Measurements from ENCODE around the gene AMH.

The AMH gene

DNA sequence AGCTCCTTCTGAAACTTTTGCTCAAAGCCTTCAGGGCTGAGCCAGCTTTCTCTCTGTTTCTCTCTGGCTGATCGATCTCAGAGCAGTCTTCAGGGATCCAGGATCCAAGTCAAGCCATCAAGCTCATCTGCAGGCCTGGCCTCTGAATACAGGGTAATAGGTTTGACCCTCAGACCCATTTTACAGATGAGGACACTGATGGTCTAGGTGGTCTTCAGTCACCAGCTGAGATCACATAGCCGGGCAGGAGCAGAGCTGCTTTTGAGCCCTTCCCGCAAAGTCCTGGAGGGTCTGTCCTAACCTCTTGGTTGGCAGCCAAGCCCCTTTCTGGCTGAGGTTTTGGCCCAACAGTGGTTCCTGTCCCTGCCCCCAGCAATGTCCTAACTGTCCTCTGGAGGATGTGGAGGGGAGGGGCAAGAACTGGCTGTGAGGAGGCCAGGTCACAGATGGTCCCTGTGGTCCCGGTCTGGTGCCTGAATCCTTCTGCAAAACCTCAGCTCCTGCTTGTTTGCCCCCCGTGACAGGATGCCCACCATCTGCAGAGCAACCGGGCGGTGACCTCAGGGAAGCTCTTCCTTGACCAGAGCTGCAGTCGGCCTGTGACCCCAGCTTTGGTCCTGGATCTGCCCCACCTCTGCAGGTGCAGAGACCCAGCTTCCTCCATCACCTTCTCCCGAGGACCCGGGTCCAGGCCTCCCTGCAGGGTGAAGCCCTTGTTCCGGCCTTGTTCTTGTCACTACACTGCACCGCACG is 38.6 kb downstream of the AMH start:
- no peak for DNase-seq (ENCODE audit: low read depth in 2 of 2)

DNA sequence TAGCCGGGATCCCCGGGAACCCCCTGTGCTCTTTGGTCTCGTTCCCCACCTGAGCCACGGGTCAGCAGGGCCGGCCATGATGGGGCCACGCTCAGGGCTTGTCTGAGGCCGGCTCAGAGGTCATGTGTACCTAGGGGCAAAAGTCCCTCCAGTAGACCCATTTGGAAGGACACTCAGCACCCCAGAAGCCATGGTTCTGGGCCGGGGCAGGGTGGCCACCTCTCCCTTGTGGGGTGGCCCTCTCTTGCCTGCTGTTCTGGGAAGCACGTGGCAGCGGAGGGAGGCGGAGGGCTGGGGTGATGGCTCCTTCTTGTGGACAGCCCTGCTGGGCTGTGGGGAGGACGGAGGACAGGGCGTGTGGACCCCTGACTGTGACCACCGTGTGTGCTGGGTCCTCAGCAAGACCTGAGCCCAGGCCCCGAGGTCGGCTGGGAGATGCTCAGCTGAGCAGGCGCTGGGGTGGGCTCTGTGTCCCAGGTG is 39.3 kb downstream of the AMH start:
- no peak for DNase-seq (ENCODE audit: low read depth in 2 of 2)

DNA sequence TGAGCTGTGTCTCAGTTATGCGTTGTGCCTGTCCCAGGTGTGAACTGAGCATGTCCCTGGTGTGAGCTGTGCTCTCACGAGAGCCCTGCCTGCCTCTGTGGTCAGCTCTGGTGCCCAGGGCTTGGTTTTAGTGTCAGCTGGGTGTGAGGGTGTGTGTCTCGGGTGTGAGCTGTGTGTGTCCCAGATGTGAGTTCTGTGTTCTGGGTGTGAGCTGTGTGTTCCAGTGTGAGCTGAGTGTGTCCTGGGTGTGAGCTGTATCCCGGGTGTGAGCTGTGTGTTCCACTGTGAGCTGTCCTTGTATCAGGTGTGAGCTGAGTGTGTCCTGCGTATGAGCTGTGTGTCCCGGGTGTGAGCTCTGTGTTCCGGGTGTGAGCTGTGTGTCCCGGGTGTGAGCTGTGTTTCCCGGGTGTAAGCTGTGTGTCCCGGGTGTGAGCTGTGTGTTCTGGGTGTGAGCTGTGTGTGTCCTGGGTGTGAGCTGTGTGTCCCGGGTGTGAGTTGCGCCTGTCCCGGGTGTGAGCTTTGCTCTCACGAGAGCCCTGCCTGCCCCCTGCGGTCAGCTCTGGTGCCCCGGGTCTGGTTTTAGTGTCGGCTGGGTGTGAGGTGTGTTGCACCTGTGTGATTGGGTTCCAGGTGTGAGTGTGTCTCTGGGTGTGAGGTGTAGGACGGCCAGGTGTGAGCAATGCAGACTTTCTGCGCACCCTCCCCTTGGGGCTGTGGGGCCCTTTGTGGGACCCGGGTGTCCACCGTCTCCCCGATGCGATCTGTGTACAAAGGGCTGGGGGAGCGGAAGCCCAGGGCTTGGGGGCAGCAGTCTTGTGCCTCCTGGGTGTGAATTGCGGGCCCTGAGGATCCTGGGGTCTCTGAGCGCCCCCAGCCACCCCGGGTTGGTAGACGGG is 39.9 kb downstream of the AMH start:
- no peak for DNase-seq (ENCODE audit: low read depth in 2 of 2)

DNA sequence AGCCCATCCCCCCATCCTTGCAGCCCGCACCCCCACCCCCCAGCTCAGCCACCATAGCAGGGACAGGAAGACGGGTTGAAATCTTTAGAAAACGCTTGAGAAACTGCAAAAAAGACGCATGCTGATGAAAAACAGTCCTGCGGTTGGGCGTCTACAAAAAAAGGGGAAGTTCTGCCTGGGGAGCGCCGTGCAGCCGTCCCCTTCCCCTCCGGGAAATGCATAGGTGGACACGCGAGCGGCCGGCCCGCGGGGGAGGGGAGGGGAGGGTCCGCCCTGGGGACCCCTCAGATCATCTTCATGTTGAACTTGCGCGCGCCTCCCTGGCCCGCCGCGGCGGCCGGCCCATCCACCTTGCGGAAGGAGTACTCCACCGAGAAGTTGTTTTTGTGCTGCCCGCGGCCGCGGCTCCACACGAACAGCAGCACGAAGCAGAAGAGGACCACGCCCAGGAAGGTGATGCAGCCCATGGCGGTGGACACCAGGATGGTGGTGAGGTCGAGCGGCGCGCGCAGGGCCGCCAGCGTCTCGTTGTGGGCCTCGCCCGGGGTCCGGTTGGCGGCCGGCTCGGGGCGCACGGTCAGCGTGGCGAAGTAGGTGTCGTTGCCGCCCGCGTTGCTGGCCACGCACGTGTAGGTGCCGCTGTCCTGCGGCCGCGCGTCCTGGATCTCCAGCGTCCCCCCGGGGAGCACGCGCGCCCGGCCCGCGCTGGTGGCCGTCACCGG is 40.8 kb downstream of the AMH start:
- no peak for DNase-seq (ENCODE audit: low read depth in 2 of 2)

DNA sequence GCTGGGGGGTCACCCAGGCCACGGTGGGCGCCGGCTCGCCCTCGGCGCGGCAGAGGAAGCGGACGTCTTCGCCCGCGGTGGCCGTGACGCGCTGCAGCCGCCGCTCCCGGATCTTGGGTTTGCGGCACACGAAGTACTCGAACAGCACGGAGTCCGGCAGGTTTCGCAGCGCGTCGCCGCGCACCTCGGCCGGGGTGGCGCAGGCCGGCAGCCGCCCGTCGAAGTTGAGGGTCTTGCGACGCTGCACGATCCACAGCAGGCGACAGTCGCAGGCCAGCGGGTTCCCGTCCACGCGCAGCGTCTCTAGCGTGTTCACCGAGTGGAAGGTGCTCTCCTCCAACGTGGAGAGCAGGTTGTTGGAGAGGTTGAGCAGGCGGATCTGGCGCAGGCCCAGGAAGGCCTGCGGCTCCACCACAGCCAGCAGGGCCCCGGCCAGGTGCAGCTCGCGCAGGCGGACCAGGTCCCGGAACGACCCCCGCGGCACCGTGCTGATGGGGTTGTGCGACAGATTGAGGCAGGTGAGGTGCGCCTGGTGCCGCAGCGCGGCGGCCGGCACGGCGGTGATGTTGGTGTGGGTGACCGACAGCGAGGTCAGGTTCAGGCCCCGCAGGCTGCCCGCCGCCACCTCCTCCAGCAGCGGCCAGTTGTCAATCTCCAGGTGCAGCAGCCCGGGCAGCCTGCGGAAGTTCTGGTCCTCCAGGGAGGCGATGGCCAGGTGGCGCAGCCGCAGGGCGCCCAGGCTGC is 41.5 kb downstream of the AMH start:
- DNase-seq (ENCODE audit: low read depth in 2 of 2), result no peak

DNA sequence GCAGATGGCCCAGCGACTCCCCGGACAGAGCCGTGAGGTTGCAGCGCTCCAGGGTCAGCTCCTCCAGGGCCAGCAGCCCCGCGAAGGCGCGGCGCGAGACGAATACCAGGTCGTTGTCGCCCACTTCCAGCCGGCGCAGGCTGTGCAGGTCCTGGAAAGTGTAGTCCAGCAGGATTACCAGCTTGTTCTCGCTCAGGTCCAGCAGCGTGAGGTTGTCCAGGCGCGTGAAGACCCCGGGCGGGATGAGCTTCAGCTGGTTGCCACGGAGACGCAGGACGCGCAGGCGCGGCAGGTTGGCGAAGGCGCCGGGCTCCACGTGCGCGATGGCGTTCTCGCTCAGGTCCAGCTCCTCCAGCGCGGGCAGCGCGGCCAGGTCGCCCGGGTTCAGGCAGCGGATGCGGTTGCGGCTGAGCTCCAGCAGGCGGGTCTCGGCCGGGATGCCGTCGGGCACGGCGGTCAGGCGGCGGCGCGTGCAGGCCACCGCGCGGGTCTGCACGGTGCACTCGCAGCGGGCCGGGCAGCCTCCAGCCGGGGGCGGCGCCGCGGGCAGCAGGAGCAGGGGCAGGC is 42.1 kb downstream of the AMH start:
- no peak for DNase-seq (ENCODE audit: low read depth in 2 of 2)

DNA sequence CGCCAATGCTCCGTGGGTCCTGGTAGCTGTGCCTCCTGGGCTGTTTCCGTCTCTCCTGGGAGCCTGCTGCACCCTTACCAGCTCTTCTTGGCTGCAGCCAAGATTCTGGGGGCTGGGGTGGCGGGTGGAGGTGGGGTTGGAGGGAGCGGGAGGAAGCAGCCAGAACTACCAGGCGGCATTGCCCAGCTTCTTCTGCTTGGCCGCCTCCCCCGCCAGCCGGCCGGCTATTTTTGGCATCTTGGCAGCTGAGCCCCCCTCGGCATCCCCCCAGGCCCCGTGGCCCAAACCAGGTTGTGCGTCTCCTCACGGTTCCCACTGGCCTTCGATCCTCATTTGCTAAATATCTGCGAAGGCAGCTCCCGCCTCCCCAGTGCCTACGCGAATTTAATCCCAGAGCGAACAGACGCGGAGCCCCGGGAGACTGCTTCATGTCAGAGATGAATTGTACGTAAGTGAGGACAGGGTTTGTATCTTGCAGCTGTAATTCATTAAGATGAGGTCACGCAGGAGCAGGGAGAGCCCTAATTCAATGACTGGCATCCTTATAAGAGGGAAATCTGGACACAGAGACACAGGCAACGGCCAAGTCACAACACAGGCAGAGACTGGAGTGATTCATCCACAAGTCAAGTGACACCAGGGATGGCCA is 45.7 kb downstream of the AMH start:
- no peak for DNase-seq (ENCODE audit: low read depth in 2 of 2)

DNA sequence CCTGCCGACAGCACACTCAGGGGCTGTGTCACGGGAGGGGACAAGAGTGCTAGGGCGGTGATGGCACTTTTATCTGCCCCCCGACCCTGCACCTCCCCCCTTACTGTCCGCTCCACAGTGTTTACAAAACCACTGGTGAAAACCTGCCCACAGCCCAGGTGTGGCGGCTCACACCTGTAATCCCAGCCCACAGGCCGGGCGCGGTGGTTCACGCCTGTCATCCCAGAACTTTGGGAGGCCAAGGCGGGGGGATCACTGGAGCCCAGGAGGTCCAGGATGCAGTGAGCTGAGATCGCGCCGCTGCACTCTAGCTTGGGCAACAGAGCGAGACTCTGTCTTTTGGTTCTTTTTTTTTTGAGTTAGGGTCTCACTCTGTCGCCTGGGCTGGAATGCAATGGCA is 47.0 kb downstream of the AMH start:
- DNase-seq (ENCODE audit: low read depth in 2 of 2), result no peak

DNA sequence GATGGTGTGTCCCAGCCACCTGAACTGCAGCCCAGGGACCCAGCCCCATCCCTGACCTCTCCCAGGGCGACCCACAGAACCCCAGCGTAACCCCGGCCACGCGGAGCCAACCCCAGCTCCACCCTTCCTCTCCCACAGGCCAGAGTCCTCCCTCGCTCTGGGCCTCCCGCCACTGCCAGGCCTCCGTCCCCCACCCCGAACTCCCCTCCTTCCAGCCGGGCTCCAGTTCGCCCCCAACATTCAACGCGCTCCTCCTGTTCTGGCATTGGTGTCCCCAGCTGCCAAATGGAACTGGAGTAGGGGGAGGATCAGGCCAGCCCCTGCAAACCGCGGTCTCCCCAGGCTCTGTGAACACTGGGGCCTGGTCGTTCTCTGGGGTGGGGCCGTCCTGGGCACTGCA is 51.4 kb downstream of the AMH start:
- DNase-seq (ENCODE audit: low read depth in 2 of 2), result no peak

Measured in stimulated activated CD8-positive, alpha-beta memory T cell treated with anti-CD3 and anti-CD28 coated beads, Interleukin-2, amount 100 ng/mL, for 1 hour (primary cell).